Lower lobe of right lung (tissue), 2 donors: ENCODE data around the gene NEDD4. TPM values are rescaled to one million over a fixed set of nuclear protein-coding genes. Genes with fewer than 3 reads are reported as not detected.

Experiments
- ATAC-seq, 2 donors: fragments of 200-7000 bp; cut with Tn5 transposase; one replicate each; pipeline ENCODE4 v1.9.1; 2020 to 2022; ENCODE audit warnings: mild to moderate bottlenecking in 2 of 2, moderate library complexity in 2 of 2
- DNase-seq: peaks from one replicate; pipeline ENCODE4 v3.0.0-alpha.2; 2020
- H3K27ac ChIP-seq: fragments of 200-600 bp; one replicate; pipeline ENCODE4 v1.8.0; 2022
- H3K27me3 ChIP-seq: fragments of 200-600 bp; one replicate; pipeline ENCODE4 v1.8.0; 2022; ENCODE audit warnings: low read depth
- H3K36me3 ChIP-seq: fragments of 200-600 bp; one replicate; pipeline ENCODE4 v1.8.0; 2022; ENCODE audit warnings: mild to moderate bottlenecking
- H3K4me1 ChIP-seq: fragments of 200-600 bp; one replicate; pipeline ENCODE4 v1.8.0; 2022
- H3K4me3 ChIP-seq: fragments of 200-600 bp; one replicate; pipeline ENCODE4 v1.8.0; 2022; ENCODE audit warnings: mild to moderate bottlenecking
- H3K9me3 ChIP-seq: fragments of 200-600 bp; one replicate; pipeline ENCODE4 v1.8.0; 2022
- intact Hi-C: fragments of 100-400 bp; cut with DNase I; formaldehyde crosslinking; loops from one replicate; pipeline ENCODE4 v1.11.0; 2022
- total RNA-seq: library from RNA; stranded (reverse); fragmentation: NEBNext Ultra II Directional; extraction: Animal tissue kit (Norgen Biotek cat#: 25700); gene quantifications from one replicate; pipeline ENCODE4 v1.2.1, GENCODE V29; 2021
- TF ChIP-seq, protein P1 (sequence below): fragments of 200-600 bp; IDR thresholded peaks from one replicate; pipeline ENCODE4 v1.8.0; 2022; ENCODE audit warnings: antibody characterized with exemption, mild to moderate bottlenecking
- donor health status: DM: no; HTN: yes; CAD: no; lungs with severe emphysema.

Gene NEDD4
- total RNA-seq, 1 donor from 2014 or later: 16.5 TPM

DNA sequence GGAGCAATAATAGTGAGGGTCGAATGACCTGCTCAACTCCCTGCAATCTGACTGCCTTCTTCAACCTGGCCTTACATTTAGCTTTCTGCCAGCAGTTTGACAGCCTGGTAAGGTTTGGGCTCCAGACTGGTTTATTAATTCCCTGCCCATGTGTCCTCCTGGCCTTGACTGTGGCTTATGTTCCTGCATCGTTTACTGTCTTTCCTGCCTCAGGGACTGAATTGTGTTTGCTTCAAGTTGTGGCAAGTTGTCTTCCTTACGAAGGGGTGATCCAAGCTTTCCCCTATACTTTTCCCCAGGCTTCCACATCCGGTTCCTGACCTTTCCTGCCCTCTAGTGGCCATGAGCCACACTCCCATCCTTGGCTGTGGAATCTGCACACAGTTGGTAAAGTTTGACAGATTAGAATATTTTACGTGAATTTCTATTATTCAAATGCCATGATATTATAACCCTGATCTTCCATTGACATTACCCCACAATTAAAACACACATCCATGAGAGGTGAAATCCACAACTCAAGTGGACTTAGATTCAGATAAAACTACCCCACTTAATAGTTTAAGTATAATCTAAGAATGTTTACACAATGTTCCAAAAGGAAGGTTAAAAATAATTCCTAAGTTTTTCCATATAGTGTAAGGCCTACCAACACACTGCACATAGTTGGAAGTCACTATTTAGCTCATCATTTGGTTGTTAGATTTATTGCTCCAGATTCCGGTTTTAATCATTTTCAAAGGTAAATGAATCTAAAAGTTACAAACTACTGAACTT is 95.7 kb downstream of the NEDD4 start:
- ATAC-seq: peak; percentile 78 to 86
- TF ChIP-seq, protein P1, sequence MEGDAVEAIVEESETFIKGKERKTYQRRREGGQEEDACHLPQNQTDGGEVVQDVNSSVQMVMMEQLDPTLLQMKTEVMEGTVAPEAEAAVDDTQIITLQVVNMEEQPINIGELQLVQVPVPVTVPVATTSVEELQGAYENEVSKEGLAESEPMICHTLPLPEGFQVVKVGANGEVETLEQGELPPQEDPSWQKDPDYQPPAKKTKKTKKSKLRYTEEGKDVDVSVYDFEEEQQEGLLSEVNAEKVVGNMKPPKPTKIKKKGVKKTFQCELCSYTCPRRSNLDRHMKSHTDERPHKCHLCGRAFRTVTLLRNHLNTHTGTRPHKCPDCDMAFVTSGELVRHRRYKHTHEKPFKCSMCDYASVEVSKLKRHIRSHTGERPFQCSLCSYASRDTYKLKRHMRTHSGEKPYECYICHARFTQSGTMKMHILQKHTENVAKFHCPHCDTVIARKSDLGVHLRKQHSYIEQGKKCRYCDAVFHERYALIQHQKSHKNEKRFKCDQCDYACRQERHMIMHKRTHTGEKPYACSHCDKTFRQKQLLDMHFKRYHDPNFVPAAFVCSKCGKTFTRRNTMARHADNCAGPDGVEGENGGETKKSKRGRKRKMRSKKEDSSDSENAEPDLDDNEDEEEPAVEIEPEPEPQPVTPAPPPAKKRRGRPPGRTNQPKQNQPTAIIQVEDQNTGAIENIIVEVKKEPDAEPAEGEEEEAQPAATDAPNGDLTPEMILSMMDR: peak; percentile 76
- H3K4me3 ChIP-seq: no peak overlapping the region
- H3K36me3 ChIP-seq: no peaks in the 10 kb centered on the region
- peaks cover 11% of the 10 kb centered on the region for H3K4me1 ChIP-seq
- no peaks in the 10 kb centered on the region for H3K9me3 ChIP-seq
- H3K27me3 ChIP-seq: no peaks in the 10 kb centered on the region
- intact Hi-C loops: no loop called here
- DNase-seq: no peak
- H3K27ac ChIP-seq: peak overlapping the region; percentile 26

DNA sequence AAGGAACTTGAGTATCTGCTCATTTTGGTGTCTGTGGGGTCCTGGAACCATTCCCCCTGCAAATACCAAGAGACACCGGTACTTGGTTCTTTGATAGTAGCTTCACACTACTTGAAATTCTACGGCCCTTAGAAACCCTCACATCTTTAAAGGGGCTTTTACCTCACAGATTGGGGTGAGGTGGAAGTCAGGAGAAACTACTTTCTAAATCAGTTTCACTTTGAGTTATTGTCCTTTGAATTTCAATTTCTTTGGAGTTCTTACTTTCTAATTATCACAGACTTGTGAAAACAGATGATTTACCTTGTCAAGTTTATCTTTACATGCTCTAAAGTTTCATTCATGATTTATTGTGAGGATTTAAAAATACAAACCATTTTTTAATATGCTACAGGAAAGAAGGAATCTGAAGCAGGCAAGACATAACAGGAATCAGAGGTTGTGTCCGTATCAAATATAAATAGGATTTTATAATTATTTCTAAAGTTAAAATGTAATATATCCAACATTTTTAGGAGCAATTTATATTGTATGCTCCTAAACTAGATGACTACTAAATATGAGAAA is 98.9 kb downstream of the NEDD4 start:
- peak overlapping the region; percentile 32 for H3K27ac ChIP-seq
- H3K4me3 ChIP-seq: peak overlapping the region; percentile 1
- intact Hi-C loops: no loop called here
- H3K27me3 ChIP-seq: no peaks in the 10 kb centered on the region
- no peaks in the 10 kb centered on the region for H3K36me3 ChIP-seq
- ATAC-seq (no peak), DNase-seq (no peak)
- no peaks in the 10 kb centered on the region for H3K9me3 ChIP-seq
- H3K4me1 ChIP-seq: peaks cover 11% of the 10 kb centered on the region
- TF ChIP-seq, protein P1: no peak

DNA sequence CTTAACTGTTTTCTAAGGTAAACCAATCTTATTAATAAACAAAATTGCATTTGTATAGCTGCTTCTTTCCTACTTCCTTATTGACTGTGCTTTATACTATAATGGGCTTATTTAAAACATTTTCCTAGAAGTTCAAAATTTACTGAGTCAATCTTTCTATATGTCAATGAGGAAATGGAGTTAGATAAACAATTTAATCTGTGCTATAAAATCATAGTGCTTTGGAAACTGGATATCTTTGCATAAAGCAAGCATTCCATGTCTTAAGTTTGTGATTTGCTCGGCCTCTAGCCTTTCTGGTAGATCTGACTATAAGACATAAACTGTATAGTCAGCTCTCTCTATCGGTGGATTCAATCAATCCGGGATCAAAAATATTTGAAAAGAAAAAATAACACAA is 99.6 kb downstream of the NEDD4 start:
- TF ChIP-seq, protein P1: no peak

DNA sequence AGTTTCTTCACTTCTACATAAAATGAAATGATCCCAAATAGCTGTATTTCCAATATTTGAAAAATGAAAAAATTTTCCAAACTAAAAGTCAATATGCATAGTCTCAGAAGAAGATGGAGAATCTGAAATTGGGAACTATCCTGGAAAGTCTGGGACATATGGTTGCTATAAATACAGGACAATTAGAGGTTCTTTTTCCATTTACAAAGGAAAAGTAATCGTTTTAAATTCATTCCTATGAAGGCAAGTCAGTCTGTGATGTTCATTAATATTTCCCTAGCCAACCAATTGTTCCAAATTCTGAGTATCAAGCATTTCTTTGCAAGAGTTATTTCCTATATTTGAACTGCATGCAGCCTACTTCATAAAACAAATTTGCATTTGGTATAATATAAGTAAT is 102.2 kb downstream of the NEDD4 start:
- Histone ChIP-seq H3K9me3 (peaks cover 11% of the 10 kb centered on the region), H3K4me3 (no peak overlapping the region), H3K36me3 (no peaks in the 10 kb centered on the region), H3K27ac (no peak overlapping the region), H3K27me3 (no peaks in the 10 kb centered on the region), H3K4me1 (peaks cover 4% of the 10 kb centered on the region)
- TF ChIP-seq, protein P1: no peak
- DNase-seq: no peak
- intact Hi-C loops: no loop called here
- no peak for ATAC-seq

More for the DNA sequence above, 99.6 kb downstream of the NEDD4 start:
- peak overlapping the region; percentile 32 for H3K27ac ChIP-seq
- peaks cover 11% of the 10 kb centered on the region for H3K4me1 ChIP-seq
- no peak overlapping the region for H3K4me3 ChIP-seq
- intact Hi-C loops: no loop called here
- DNase-seq: no peak
- no peak for ATAC-seq
- H3K9me3 ChIP-seq: peaks cover under 1% of the 10 kb centered on the region
- no peaks in the 10 kb centered on the region for H3K27me3 ChIP-seq
- H3K36me3 ChIP-seq: no peaks in the 10 kb centered on the region

DNA sequence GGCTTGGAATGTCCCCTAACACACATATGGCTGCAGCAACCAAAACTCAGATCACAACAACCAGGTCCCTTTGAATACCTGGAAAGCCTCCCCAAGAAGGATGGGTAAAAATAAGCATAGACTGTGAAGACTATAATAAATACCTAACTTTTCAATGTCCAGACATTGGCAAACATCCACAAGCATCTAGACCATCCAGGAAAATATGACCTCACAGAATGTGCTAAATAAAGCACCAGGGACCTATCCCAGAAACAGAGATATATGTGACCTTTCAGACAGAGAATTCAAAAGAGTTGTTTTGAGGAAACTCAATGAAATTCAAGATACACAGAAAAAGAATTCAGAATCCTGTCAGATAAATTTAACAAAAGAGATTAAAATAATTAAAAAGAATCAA is 109.2 kb downstream of the NEDD4 start:
- intact Hi-C loops: no loop called here
- TF ChIP-seq, protein P1: no peak
- no peak for DNase-seq

More for the DNA sequence above, 109.2 kb downstream of the NEDD4 start:
- peaks cover 11% of the 10 kb centered on the region for H3K9me3 ChIP-seq
- ATAC-seq: no peak
- H3K4me3 ChIP-seq: no peak overlapping the region
- no peaks in the 10 kb centered on the region for H3K27me3 ChIP-seq
- no peak overlapping the region for H3K27ac ChIP-seq
- no peaks in the 10 kb centered on the region for H3K36me3 ChIP-seq
- H3K4me1 ChIP-seq: no peaks in the 10 kb centered on the region
